HepG2 (cell line): ENCODE measurements around the gene TRIM28.

Experiments
- GABPB1 ChIP-seq: IDR thresholded peaks from 2 replicates; pipeline ENCODE4 v1.6.1; 2016; ENCODE audit warnings: mild to moderate bottlenecking, missing genetic modification reagents, moderate library complexity, missing compliant biosample characterization
- TF ChIP-seq, protein P1 (sequence below): sonication (generic); formaldehyde crosslinking; IDR thresholded peaks from 2 replicates; pipeline ENCODE4 v1.5.0; 2020; ENCODE audit warnings: mild to moderate bottlenecking, missing genetic modification reagents, moderate library complexity

DNA sequence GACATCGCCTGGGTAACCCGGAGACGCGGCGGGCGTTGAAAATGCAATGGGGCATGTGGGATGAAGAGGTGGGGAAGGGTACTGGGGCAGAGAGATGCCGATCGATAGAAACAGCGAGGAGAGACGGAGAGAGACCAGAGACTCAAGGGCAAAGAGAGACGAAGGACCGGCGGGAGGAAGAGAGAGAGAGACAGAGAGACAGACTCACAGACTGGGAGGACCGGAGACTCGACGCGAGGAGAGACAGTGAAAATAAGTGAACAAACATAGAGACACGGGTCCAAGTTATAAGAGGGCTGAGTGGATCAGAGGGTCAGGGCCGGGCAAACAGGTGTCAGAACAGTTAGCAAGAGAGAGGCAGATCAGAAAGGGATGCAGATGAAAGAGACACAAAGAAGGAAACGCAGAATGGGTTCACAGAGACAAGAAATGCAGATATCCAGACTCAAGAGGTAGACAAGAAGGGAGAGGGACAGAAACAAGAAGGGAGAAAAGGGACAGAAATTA is 29.8 kb downstream of the TRIM28 start:
- TF ChIP-seq, protein P1, sequence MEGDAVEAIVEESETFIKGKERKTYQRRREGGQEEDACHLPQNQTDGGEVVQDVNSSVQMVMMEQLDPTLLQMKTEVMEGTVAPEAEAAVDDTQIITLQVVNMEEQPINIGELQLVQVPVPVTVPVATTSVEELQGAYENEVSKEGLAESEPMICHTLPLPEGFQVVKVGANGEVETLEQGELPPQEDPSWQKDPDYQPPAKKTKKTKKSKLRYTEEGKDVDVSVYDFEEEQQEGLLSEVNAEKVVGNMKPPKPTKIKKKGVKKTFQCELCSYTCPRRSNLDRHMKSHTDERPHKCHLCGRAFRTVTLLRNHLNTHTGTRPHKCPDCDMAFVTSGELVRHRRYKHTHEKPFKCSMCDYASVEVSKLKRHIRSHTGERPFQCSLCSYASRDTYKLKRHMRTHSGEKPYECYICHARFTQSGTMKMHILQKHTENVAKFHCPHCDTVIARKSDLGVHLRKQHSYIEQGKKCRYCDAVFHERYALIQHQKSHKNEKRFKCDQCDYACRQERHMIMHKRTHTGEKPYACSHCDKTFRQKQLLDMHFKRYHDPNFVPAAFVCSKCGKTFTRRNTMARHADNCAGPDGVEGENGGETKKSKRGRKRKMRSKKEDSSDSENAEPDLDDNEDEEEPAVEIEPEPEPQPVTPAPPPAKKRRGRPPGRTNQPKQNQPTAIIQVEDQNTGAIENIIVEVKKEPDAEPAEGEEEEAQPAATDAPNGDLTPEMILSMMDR (CRISPR knock-in tag) = no peak
- TF ChIP-seq GABPB1 = no peak
